Activated CD4-positive, alpha-beta T cell treated with anti-CD3 and anti-CD28 coated beads, Interleukin-2, amount 10 ng/mL, durations not matched to agents 24 days and 14 days (primary cell): ENCODE data around the gene OR2T2. TPM values are rescaled to one million over a fixed set of nuclear protein-coding genes. Genes with fewer than 3 reads are reported as not detected.
"Not testable (repeated sequence)": the region's sequence is repeated elsewhere in the genome, so short reads cannot be mapped to it uniquely, and the experiment has no call there.

Experiments used
- DNase-seq: peaks from one replicate; pipeline ENCODE4 v3.0.0; 2022
- H3K27ac Mint-ChIP-seq: one replicate; pipeline ENCODE4 v1.8.0; 2022; ENCODE audit warnings: mild to moderate bottlenecking, mixed read lengths
- H3K27me3 Mint-ChIP-seq: one replicate; pipeline ENCODE4 v1.8.0; 2022; ENCODE audit warnings: mixed read lengths
- H3K36me3 Mint-ChIP-seq: one replicate; pipeline ENCODE4 v1.8.0; 2022; ENCODE audit warnings: low read depth, mild to moderate bottlenecking, mixed read lengths
- H3K4me1 Mint-ChIP-seq: one replicate; pipeline ENCODE4 v1.8.0; 2021; ENCODE audit warnings: mixed read lengths
- H3K4me3 Mint-ChIP-seq: one replicate; pipeline ENCODE4 v1.8.0; 2022; ENCODE audit warnings: mild to moderate bottlenecking, moderate library complexity, mixed read lengths
- H3K9me3 Mint-ChIP-seq: one replicate; pipeline ENCODE4 v1.8.0; 2021; ENCODE audit warnings: mixed read lengths
- intact Hi-C: fragments of 100-400 bp; cut with micrococcal nuclease; formaldehyde crosslinking; loops from one replicate; pipeline ENCODE4 v1.15.1; 2023
- total RNA-seq: library from RNA; stranded (reverse); gene quantifications from 2 replicates; pipeline ENCODE4 v1.2.3, GENCODE V29; 2022

OR2T2 gene, protein sequence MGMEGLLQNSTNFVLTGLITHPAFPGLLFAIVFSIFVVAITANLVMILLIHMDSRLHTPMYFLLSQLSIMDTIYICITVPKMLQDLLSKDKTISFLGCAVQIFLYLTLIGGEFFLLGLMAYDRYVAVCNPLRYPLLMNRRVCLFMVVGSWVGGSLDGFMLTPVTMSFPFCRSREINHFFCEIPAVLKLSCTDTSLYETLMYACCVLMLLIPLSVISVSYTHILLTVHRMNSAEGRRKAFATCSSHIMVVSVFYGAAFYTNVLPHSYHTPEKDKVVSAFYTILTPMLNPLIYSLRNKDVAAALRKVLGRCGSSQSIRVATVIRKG
- total RNA-seq, result not detected in 2 replicates

DNA sequence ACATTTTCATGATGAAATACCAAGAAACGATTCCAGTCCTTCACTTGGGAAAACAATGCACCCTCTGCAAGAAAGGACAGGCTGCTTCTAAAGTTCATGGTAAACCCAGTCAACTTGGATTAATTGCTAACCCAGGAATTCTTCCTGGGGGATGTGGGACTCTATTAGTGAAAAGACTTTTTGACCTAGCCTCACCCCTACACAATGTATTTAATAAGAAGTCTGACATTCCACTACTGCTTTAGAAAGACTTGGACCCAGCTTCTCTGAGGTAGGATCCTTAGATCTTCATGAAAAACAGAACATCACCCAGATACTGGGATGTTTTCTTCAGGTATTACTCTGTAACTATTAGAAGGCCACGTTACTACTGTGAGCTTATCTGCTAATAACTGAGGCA, at the start of gene OR2T2:
OR2T2 (plus strand) TSS at position 239 of the 400 bp plus-strand sequence. CDS start 7,161 bp downstream, outside the sequence.
- H3K9me3 Mint-ChIP-seq, H3K4me3 Mint-ChIP-seq, H3K27me3 Mint-ChIP-seq, H3K4me1 Mint-ChIP-seq, H3K27ac Mint-ChIP-seq, intact Hi-C loops, DNase-seq, H3K36me3 Mint-ChIP-seq: not testable (repeated sequence)

GRCh38 chr1:248402748-248403147, 42.7 kb upstream of the OR2T2 start, which contains the start of gene OR2T1:
Gene OR2T1 (plus strand): TSS chr1:248403048. CDS start chr1:248406148, 3,100 bp downstream.
- H3K4me3 Mint-ChIP-seq, result no peak within 1 kb of the TSS
- H3K4me1 Mint-ChIP-seq, result peaks cover 3% of the 10 kb centered on the region
- no peaks in the 10 kb centered on the region for H3K27me3 Mint-ChIP-seq
- H3K27ac Mint-ChIP-seq, result no peak within 1 kb of the TSS
- peaks cover 3% of the 10 kb centered on the region for H3K9me3 Mint-ChIP-seq
- DNase-seq, result no peak
- intact Hi-C loops, result no loop called here
- H3K36me3 Mint-ChIP-seq, result no peaks in the 10 kb centered on the region

DNA sequence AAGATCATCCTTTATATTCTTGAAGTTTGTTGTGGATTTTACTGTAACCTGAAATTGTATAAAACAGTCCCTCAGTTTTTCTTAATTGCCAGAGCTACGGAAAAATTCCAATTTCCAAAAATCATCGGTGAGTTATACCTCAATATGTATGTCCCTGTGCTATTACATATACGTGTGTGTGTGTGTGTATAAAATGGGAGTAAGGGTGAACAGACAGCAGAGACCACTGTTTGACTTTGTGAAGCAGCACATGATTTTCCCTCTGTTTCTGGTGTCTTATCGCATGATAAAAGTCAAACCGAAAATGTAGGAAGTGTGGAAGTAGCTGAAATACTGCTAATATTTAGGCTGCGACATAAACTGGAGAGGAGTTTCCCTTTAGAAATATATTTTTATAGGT, 41.4 kb upstream of the OR2T2 start:
- H3K4me1 Mint-ChIP-seq, result peaks cover 3% of the 10 kb centered on the region
- H3K27ac Mint-ChIP-seq, result no peak overlapping the region
- DNase-seq, result no peak
- H3K9me3 Mint-ChIP-seq, result peaks cover 3% of the 10 kb centered on the region
- H3K36me3 Mint-ChIP-seq, result no peaks in the 10 kb centered on the region
- no peaks in the 10 kb centered on the region for H3K27me3 Mint-ChIP-seq
- intact Hi-C loops, result loop anchor here (1.0 to 2.0 kb wide), 3 partner anchors 209 to 403 kb away; no protein-coding TSS in a partner anchor
- H3K4me3 Mint-ChIP-seq, result no peak overlapping the region

GRCh38 chr1:248406721-248407692, 38.4 kb upstream of the OR2T2 start:
- no peaks in the 10 kb centered on the region for H3K36me3 Mint-ChIP-seq
- DNase-seq, result no peak
- no peak overlapping the region for H3K27ac Mint-ChIP-seq
- peaks cover 11% of the 10 kb centered on the region for H3K9me3 Mint-ChIP-seq
- H3K4me1 Mint-ChIP-seq, result peaks cover 3% of the 10 kb centered on the region
- H3K4me3 Mint-ChIP-seq, result no peak overlapping the region
- no peaks in the 10 kb centered on the region for H3K27me3 Mint-ChIP-seq
- intact Hi-C loops, result no loop called here

DNA sequence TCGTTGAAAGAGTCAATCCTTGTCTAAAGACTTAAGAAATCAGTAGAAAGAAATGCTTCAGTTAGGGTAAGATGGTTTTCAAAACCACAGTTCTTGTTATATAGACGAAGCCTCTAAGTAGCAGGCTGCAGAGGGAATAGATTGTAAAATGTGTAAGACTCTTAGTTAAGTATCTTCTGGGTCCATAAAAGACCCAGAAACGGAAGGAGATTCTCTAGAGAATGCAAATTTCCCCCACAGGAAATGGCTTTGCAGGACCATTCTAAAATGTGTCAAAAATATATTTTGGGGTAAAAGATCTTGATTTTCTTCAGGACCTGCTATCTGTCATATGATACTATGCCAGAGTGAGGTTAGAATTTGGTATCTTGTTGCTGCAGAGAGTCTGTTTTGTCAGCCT, 29.2 kb upstream of the OR2T2 start:
- Mint-ChIP-seq H3K36me3 (no peaks in the 10 kb centered on the region), H3K27me3 (no peaks in the 10 kb centered on the region), H3K9me3 (peaks cover 14% of the 10 kb centered on the region), H3K4me3 (no peak overlapping the region), H3K4me1 (peaks cover 8% of the 10 kb centered on the region), H3K27ac (no peak overlapping the region)
- intact Hi-C loops, result no loop called here
- DNase-seq, result no peak

DNA sequence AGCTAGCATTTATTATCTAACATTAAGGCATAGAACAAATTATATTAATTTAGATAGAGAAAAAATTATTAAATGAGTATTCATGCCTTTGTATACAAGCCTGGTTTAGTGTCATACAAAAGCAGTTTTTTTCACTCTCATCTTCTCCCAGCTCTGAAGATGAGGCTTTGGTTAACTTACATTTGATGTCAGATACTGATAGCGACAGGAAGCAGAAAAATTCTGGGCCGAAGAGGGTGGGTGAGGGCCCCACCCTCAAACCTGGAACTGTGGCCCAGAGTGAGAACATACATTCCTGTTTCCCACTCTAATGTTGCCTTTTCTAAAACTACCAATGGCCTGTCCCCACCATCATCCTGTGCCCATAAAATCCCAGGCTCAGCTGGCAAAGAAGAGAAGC, 27.6 kb upstream of the OR2T2 start:
- Mint-ChIP-seq H3K9me3 (peaks cover 17% of the 10 kb centered on the region), H3K4me3 (no peak overlapping the region), H3K4me1 (peaks cover 8% of the 10 kb centered on the region), H3K27me3 (no peaks in the 10 kb centered on the region), H3K36me3 (no peaks in the 10 kb centered on the region), H3K27ac (no peak overlapping the region)
- DNase-seq, result no peak
- intact Hi-C loops, result no loop called here

DNA sequence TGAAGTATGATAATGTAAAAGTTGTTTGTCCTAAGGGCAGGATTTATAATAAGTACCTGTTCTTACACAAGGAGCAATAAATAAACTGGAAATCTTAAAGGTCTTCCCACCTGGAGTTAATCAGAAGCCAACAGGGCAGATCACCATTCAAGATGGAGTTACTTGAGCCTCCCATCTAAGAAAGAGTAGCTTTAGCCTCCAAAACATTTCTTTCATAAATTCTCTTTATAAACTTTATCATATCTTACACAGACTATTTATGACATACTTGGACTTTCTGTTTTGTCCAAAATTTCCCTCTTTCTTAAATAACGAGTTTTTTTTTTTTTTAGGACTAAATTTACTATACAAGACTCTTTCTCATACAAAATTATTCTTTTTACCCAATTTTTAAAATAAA, 24.1 kb upstream of the OR2T2 start:
- H3K4me1 Mint-ChIP-seq, result peaks cover 1% of the 10 kb centered on the region
- peaks cover 13% of the 10 kb centered on the region for H3K9me3 Mint-ChIP-seq
- intact Hi-C loops, result no loop called here
- H3K27me3 Mint-ChIP-seq, result no peaks in the 10 kb centered on the region
- H3K36me3 Mint-ChIP-seq, result no peaks in the 10 kb centered on the region
- no peak overlapping the region for H3K4me3 Mint-ChIP-seq
- no peak for DNase-seq
- no peak overlapping the region for H3K27ac Mint-ChIP-seq

DNA sequence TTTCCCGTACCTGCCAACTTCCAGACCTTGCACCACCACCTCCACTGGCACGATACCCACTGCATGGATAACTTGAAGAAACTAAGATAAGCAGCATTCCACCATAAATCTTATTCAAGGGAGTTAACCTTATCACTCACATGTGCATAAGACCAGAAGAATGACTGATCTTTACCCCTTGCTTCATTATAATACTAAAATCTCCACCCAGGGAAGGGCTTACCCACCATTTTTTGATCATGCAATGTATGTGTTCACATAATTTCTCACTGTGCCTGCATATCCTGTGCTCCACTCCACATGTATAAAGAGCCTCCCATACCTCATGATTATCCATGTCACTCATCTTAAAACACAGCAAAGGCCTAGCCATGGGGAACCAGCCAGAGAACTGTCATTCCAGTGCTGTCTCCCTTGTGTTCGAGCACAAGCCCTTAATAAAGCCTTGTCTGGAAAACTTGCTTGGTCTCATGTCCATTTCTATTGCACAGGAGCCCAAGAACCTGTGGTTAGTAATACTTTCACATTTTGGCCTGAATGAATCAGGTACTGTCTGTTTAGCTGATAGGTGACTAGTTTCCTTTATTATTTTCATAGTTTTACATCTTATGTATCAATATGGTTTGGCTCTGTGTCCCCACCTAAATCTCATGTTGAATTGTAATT, 17.8 kb upstream of the OR2T2 start:
- peaks cover 14% of the 10 kb centered on the region for H3K9me3 Mint-ChIP-seq
- H3K4me1 Mint-ChIP-seq, DNase-seq, H3K36me3 Mint-ChIP-seq, H3K27ac Mint-ChIP-seq, intact Hi-C loops, H3K4me3 Mint-ChIP-seq, H3K27me3 Mint-ChIP-seq: not testable (repeated sequence)

- H3K36me3 Mint-ChIP-seq, H3K4me3 Mint-ChIP-seq, H3K27me3 Mint-ChIP-seq, H3K4me1 Mint-ChIP-seq, H3K9me3 Mint-ChIP-seq, intact Hi-C loops, DNase-seq, H3K27ac Mint-ChIP-seq: not testable (repeated sequence)
Observed at GRCh38 chr1:248428192-248428533, 17.3 kb upstream of the OR2T2 start.

DNA sequence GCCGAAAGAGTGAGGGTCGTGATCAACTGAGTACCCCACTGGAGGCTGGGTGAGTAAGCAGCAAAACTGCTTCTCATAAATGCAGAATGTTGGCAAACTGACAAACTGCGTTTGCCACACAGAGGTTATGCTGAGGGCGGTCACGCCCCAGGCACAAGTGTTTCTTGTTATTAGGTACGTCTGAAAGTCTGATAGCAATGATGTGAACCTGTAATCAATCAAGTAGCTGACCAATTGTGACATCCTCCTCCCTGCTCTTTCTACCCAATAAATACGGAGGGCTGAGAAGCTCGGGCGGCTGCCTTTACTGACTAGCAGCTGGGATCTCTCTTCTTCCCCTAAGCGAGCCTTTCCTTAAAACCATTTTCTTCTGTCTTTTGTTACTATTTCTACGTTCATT, 13.8 kb upstream of the OR2T2 start:
- H3K27ac Mint-ChIP-seq, H3K4me3 Mint-ChIP-seq, intact Hi-C loops, H3K4me1 Mint-ChIP-seq, H3K27me3 Mint-ChIP-seq, H3K9me3 Mint-ChIP-seq, DNase-seq, H3K36me3 Mint-ChIP-seq: not testable (repeated sequence)

- DNase-seq, H3K9me3 Mint-ChIP-seq, H3K27ac Mint-ChIP-seq, H3K36me3 Mint-ChIP-seq, H3K27me3 Mint-ChIP-seq, H3K4me3 Mint-ChIP-seq, intact Hi-C loops, H3K4me1 Mint-ChIP-seq: not testable (repeated sequence)
Observed at GRCh38 chr1:248432201-248432600, 13.2 kb upstream of the OR2T2 start.

DNA sequence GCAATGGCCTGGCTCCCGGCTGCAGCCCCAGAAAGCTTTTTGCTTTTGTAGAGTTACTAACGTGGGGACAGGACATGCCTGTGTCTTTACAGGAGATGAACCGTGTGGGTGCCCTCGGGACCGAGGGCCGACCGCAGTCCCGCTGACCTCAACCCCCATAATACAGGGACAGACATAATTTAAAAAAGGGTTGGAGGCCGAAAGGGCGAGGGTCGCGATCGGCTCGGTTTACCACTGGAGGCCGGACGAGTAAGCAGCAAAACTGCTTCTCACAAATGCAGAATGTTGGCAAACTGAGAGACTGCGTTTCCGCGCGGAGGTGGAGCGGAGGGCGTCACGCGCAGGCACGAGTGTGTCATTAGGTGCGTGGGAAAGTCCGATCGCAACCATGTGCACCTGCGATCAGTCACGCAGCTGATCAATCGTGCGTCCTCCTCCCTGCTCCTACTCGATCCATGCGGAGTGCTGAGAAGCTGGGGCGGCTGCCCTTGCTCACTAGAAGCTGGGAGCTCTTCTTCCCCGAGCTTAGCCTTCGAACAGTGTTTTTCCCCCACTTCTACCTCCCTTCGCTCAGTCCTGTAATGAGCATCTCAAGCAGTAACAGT, 11.5 kb upstream of the OR2T2 start:
- intact Hi-C loops, H3K4me1 Mint-ChIP-seq, H3K27ac Mint-ChIP-seq, H3K27me3 Mint-ChIP-seq, DNase-seq, H3K9me3 Mint-ChIP-seq, H3K36me3 Mint-ChIP-seq, H3K4me3 Mint-ChIP-seq: not testable (repeated sequence)

- H3K27ac Mint-ChIP-seq, intact Hi-C loops, H3K4me3 Mint-ChIP-seq, H3K4me1 Mint-ChIP-seq, H3K27me3 Mint-ChIP-seq, H3K9me3 Mint-ChIP-seq, H3K36me3 Mint-ChIP-seq, DNase-seq: not testable (repeated sequence)
Observed at GRCh38 chr1:248434913-248435312, 10.5 kb upstream of the OR2T2 start.
